NCI-H2029 treated with DMSO at 0.1 percent for 48 hours (cell line): ENCODE data around the gene XRRA1.
"Not testable (repeated sequence)": the region's sequence is repeated elsewhere in the genome, so short reads cannot be mapped to it uniquely, and the experiment has no call there.

ENCODE experiments used
- DNase-seq: peaks from one replicate; lab custom pipeline; 2025; lab: John Stamatoyannopoulos, UW

The XRRA1 gene

GRCh38 chr11:74825596-74825995, 123.3 kb downstream of the XRRA1 start:
- not testable (repeated sequence) for DNase-seq

DNA sequence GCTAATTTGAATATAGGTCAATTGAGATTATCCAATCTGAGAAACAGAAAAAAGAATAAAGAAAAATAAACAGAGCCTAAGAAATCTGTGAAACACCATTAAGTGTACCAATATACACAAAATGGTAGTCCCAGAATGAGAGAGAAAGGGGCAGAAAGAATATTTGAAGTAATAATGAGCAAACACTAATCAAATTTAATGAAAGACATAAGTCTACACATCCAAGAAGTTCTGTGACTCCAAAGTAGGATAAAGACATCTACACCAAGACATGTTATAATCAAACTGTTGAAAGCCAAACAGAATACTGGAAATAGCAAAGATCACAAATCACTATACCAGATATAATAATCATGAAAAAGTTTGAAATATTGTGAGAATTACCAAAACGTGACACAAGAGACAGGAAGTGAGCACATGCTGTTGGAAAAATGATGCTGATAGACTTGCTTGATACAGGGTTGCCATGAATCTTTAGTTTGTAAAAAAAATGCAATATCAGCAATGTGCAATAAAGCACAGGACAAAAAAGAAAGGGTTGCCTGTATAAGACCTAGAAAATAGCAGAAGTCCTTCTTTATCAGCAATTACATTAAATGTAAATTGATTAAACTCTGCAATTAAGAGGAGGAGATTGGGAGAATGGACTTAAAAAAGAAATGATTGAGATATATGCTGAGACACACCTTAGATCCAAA, 124.5 kb downstream of the XRRA1 start:
- DNase-seq = no peak

DNA sequence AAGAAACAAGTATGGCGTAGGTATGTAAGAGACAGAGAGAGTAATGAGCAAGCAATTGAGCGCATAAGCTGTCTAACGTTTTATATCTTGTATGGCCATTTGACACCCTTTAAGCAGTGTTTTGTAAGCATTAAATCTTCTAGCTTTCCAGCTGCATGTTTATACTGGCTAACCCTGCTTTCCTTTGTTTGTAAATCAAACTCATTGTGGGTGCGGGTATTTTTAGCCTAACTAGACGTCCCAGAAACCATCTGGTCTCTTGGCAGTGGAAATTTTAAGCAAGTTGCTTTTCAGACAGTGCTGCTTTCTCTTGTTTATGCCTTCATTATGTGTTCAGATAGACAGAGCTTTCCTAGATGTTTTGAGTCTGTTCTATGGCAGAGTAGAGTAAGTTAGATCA, 126.7 kb downstream of the XRRA1 start:
- DNase-seq = no peak

DNA sequence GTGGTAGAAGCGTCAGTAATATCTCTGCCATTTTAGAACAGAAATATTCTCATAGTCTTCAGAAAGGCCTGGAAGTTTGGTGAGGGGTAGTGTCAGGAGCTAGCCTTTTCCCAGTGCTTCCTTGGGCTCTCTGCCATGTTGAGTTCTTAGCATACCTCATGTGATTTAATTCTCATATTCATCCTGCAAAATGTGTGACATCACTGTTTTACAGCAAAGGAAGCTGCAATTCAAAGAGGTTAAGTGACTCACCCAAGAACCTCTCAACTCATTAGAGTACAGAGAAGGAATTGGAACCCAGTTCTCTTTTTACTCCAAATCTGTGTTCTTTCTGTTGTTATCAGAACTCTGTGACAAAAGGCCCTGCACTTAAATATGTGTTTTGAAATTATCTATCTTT, 128.1 kb downstream of the XRRA1 start:
- no peak for DNase-seq

DNA sequence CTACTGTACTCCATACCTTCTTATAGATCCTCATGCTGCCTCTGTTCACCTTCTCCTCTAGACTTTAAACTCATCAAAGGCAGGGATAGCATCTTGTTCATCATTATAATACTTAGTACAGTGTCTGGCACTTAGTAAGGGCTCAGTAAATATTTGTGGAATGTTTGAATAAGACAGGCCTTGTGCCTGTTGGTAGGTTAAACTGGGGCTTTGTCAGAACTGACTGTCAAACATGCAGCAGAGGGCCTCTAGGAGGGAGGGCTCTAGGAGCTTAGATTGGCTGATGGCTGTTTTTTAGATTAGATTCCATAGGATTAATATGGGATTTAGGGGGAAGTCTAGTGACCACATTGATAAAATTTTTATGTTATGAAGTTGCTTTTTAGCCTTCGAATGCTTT, 129.5 kb downstream of the XRRA1 start:
- no peak for DNase-seq

DNA sequence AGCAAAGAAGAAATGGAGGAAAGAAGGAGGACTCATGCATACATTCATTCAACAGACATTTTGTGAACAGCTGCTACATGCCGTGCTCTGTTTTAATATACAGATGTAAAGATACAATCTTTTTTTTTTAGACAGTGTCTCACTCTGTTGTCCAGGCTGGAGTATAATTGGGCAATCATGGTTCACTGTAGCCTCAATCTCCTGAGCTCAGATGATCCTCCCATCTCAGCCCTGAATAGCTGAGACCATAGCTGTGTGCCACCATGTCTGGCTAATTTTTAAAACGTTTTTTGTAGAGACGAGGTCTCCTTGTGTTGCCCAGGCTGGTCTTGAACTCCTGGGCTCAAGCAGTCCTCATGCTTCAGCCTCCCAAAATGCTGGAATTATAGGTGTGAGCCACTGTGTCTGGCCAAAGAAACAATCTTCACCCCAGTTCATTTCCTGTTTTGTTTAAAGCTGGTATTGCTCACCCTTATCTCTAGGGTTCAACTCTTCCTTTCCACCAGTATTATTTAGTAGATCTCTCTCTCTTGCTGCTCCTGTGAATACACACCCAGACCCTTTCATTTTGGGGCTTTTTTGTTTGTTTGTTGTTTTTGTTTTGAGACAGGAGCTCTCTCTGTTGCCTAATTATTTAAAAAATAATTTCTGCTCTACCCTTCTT, 130.5 kb downstream of the XRRA1 start:
- no peak for DNase-seq

DNA sequence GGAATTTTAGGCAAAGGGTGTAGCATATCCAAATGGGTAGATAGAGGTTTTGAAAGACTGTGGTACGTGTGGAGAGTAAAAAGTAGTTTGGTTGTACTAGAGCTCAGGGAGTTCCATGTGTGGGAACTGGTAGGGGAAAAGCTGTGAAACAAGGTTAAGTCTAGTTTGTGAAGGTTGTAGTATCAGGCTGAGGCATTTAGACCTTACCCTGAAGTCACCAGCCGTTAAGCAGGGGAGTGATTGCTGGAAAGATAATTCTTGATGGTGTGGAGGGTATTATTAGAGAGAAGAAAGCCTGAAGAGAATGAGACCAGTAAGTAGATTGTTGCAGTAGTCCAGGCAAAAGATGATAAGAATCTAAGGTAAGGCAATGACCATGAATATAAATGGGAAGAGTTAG, 132.2 kb downstream of the XRRA1 start:
- DNase-seq = no peak

DNA sequence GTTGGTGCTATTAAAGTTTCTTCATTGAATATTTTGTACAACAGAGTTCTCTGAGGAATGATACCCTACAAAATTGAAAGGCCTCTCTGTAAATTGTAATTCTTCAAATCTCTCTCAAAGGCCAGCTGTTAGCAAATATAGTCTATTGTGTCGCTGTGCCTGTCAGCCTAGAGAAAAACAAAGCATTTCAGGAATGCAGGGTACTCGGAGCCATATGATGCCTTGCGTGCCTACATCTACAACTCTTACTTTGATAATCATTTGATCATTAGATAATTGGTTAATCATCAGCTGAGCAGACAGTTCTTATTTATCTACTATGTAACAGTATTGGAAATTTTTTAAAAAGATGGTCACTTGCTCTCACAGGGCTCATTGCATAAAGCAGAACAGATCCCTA, 132.9 kb downstream of the XRRA1 start:
- DNase-seq = no peak

GRCh38 chr11:74809801-74810200, 139.1 kb downstream of the XRRA1 start:
- DNase-seq = no peak

DNA sequence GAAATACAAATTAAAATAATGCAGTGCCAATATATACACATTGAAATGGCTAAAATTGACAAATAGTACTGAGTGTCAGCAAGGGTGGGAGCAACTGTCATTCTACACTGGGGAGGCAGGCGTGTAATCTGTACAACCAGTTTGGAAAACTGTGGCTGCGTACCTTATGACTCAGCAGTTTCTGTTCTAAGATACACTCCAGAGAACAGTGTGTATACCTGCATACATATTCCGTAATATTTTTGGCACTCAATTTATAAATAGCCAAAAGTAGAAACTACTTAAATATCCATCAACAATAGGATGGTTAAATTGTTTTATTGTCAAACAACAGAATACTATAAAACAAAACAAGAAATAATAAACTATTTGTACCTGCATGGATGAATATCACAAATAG, 142.6 kb downstream of the XRRA1 start:
- DNase-seq = no peak

DNA sequence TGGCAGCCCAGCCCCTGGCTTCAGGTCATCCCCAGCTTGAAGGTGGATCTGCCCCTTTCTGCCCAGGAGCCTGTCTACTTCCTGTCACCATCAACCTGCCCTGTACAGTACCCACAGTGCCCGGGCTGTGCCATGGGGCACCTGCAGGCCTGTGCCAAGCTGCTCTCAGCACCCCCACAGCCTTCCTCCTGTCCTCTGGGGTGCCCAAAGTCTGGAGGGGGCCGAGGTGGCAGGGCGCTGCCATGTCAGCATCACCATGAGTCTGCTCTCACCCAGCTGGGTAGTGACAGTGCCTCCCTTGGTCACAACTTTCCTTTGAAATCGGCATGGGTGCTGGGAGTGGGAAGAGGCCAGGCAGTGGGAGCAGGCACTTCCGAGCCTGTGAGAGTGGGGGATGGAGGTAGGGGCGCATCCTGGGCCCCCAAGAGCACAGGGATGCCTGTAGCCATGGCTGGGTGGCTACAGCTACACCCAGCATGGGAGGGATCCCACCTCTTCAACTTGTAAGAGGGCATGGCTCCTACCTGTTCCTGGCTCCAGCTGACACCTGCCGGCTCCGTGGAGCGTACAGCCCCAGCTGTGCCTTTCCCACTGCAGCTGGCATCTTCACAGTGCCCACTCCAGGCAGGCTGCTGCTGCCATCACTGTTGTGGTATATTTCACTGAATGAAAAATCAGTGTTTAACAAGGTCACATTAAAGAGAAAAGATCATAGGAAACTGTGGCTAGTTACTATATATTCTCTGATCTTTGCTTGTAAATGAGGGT, 157.4 kb downstream of the XRRA1 start:
- no peak for DNase-seq
